ENCODE results near the gene ZKSCAN8.

GRCh38 chr6:28139860-28140543, 1.7 kb upstream of the ZKSCAN8 start:
- TF ChIP-seq, protein P1, sequence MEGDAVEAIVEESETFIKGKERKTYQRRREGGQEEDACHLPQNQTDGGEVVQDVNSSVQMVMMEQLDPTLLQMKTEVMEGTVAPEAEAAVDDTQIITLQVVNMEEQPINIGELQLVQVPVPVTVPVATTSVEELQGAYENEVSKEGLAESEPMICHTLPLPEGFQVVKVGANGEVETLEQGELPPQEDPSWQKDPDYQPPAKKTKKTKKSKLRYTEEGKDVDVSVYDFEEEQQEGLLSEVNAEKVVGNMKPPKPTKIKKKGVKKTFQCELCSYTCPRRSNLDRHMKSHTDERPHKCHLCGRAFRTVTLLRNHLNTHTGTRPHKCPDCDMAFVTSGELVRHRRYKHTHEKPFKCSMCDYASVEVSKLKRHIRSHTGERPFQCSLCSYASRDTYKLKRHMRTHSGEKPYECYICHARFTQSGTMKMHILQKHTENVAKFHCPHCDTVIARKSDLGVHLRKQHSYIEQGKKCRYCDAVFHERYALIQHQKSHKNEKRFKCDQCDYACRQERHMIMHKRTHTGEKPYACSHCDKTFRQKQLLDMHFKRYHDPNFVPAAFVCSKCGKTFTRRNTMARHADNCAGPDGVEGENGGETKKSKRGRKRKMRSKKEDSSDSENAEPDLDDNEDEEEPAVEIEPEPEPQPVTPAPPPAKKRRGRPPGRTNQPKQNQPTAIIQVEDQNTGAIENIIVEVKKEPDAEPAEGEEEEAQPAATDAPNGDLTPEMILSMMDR (IDR thresholded peaks at IDR 0.05; ENCODE audit: low read depth, low read length, poor library complexity, severe bottlenecking): no peak
- TF ChIP-seq EZH2phosphoT487 (IDR thresholded peaks at IDR 0.05; ENCODE audit: borderline replicate concordance, low read length): no peak

Measured in DOHH2 (cell line).